ENCODE results near the gene RRP12.

GRCh38 chr10:97407952-97408248 lies 6.8 kb upstream of the RRP12 start:
- TF ChIP-seq CTCF (IDR thresholded peaks at IDR 0.05) = no peak
- no peak for TF ChIP-seq POLR2A (IDR thresholded peaks at IDR 0.05)
